Testis (tissue), 3 donors: ENCODE results near the gene EEFSEC. TPM values are rescaled to one million over a fixed set of nuclear protein-coding genes. Genes with fewer than 3 reads are reported as not detected.
A peak's percentile ranks its signal among the peaks of the same experiment; 100 is the strongest.

Source experiments
- DNase-seq: peaks from one replicate; pipeline ENCODE4 v3.0.0-alpha.2; 2019
- H3K27ac ChIP-seq, 2 donors: fragments of 200-600 bp; sonication (generic); one replicate each; pipeline ENCODE4 v1.5.1; 2019
- H3K27me3 ChIP-seq: fragments of 200-600 bp; sonication (generic); one replicate; pipeline ENCODE4 v1.5.1; 2019
- H3K36me3 ChIP-seq: fragments of 200-600 bp; sonication (generic); one replicate; pipeline ENCODE4 v1.5.1; 2017; ENCODE audit warnings: low read depth; ENCODE audit errors: missing control alignments
- H3K4me1 ChIP-seq: fragments of 200-600 bp; sonication (generic); one replicate; pipeline ENCODE4 v1.5.1; 2019
- H3K4me3 ChIP-seq, 2 donors: fragments of 200-600 bp; sonication (generic); one replicate each; pipeline ENCODE4 v1.5.1; 2017 to 2019
- H3K9me3 ChIP-seq: fragments of 200-600 bp; sonication (generic); one replicate; pipeline ENCODE4 v1.5.1; 2017
- POLR2A ChIP-seq: fragments of 450-650 bp; IDR thresholded peaks from one replicate; pipeline ENCODE4 v1.6.1; 2017; ENCODE audit warnings: antibody characterized with exemption, mild to moderate bottlenecking, moderate library complexity
- WGBS, 2 donors: methylation state at CpG; one replicate each; pipeline ENCODE4 v1.1.5; 2018; 5-methylcytosine and 5-hydroxymethylcytosine counted together
- intact Hi-C: fragments of 100-400 bp; cut with DNase I; formaldehyde crosslinking; loops from one replicate; pipeline ENCODE4 v1.15.1; 2023; ENCODE audit warnings: low total_unique reads
- polyA plus RNA-seq: library from polyadenylated mRNA; stranded (reverse); fragments of 350-450 nt; fragmentation: Illumina TruSeq; extraction: RNeasy Lipid Tissue Mini Kit (QIAGEN cat#74804); gene quantifications from one replicate; pipeline ENCODE4 v1.2.3, GENCODE V29; 2014; ENCODE audit warnings: low read depth, low replicate concordance; ENCODE audit not compliant: insufficient read depth
- total RNA-seq, 2 donors: library from RNA; depleted of rRNA; stranded (reverse); fragments of >200 nt; gene quantifications; one replicate each; pipeline ENCODE4 v1.2.3, GENCODE V29; 2016
- TF ChIP-seq, protein P1 (sequence below), 3 experiments: fragments of 450-650 bp in 2 of 3; fragments of 200-600 bp in 1 of 3; sonication (generic) in 1 of 3; IDR thresholded peaks; one replicate each; pipeline ENCODE4 v1.5.1; 2016 to 2019; ENCODE audit warnings: antibody characterized with exemption in 3 of 3, mild to moderate bottlenecking in 2 of 3, moderate library complexity in 1 of 3

The EEFSEC gene
- total and polyA plus RNA-seq, 3 donors from 2014 or later, result 35.4 to 40.3 (median 35.4) TPM

DNA sequence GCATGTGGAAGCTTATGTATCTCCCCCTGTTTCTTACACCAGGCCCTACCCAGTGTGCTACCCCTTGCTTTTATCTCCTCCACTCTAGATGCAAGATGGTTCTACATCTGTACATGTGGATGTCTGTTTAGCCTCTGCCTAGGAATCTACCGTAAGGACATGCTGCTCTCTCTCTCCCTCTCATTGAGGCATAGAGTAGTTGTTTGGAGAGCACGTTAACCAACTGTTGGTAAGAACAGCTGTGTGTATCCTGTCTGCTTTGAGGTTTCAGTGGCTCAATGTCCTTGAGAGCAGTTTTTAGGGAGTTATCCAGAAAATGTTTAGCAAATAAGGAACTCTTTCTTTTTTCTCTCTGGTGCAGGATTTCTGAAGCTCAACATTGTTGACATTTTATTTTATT, 160.7 kb downstream of the EEFSEC start:
- TF ChIP-seq POLR2A, result no peak
- TF ChIP-seq, protein P1, sequence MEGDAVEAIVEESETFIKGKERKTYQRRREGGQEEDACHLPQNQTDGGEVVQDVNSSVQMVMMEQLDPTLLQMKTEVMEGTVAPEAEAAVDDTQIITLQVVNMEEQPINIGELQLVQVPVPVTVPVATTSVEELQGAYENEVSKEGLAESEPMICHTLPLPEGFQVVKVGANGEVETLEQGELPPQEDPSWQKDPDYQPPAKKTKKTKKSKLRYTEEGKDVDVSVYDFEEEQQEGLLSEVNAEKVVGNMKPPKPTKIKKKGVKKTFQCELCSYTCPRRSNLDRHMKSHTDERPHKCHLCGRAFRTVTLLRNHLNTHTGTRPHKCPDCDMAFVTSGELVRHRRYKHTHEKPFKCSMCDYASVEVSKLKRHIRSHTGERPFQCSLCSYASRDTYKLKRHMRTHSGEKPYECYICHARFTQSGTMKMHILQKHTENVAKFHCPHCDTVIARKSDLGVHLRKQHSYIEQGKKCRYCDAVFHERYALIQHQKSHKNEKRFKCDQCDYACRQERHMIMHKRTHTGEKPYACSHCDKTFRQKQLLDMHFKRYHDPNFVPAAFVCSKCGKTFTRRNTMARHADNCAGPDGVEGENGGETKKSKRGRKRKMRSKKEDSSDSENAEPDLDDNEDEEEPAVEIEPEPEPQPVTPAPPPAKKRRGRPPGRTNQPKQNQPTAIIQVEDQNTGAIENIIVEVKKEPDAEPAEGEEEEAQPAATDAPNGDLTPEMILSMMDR (IDR thresholded peaks at IDR 0.05), result no peak
- H3K27ac ChIP-seq, result no peak overlapping the region
- H3K9me3 ChIP-seq, result no peaks in the 10 kb centered on the region
- no peaks in the 10 kb centered on the region for H3K27me3 ChIP-seq
- H3K36me3 ChIP-seq, result no peaks in the 10 kb centered on the region
- intact Hi-C loops, result no loop called here
- peaks cover 31% of the 10 kb centered on the region for H3K4me1 ChIP-seq
- WGBS, 2 donors, result 36 to 49% methylated on average over 2 of the region's 2 CpGs
- no peak for DNase-seq
- H3K4me3 ChIP-seq, result no peak overlapping the region

DNA sequence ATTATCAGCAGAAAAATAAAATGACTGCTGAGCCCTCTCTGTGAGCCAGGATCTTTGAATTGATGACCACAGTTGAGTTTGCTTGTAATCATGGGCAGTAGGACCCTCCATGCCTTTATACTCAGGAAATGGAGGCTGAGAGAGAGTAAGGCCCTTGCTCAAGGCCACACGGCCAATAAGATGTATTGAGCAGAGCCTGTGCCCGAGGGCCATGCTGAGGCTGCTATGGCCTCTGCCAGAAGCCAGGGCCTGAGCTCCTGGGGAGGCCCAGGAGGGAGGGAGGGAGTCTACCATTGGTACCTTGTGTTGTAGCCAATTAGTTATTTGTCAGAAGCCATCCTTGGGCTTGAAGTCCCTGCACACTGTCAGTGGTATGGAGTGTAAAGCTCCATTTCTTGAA, 162.0 kb downstream of the EEFSEC start:
- no peaks in the 10 kb centered on the region for H3K36me3 ChIP-seq
- WGBS, 2 donors, result 71 to 95% methylated on average over 2 of the region's 2 CpGs
- H3K27ac ChIP-seq, result no peak overlapping the region
- TF ChIP-seq POLR2A, result no peak
- TF ChIP-seq, protein P1 (IDR thresholded peaks at IDR 0.05), result no peak
- intact Hi-C loops, result no loop called here
- peaks cover 24% of the 10 kb centered on the region for H3K4me1 ChIP-seq
- DNase-seq, result peak; percentile 4
- no peaks in the 10 kb centered on the region for H3K9me3 ChIP-seq
- H3K4me3 ChIP-seq, result no peak overlapping the region
- no peaks in the 10 kb centered on the region for H3K27me3 ChIP-seq

DNA sequence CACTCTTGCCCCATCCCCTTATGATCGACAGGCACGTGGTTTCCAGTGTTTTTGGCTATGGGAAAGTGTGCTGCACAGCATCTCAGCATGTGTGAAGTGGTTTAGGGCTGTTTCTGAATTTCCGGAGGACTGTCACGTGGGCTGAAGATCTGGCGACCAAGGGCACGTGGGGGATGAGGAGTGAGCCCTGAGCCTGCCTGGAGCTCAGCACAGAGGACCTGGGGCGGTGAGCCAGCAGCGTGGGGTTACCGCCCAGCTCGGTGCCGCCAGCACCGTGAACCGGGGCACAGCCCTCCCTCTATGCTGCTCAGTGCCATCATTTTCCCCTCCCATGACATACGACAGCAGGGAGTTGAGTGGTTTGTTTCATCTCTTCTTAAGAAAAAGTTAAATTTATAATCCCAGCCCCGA, 163.2 kb downstream of the EEFSEC start:
- TF ChIP-seq, protein P1 (IDR thresholded peaks at IDR 0.05), result no peak
- TF ChIP-seq POLR2A, result no peak
- no peaks in the 10 kb centered on the region for H3K36me3 ChIP-seq
- peak; percentile 70 for DNase-seq
- H3K27me3 ChIP-seq, result no peaks in the 10 kb centered on the region
- H3K4me1 ChIP-seq, result peaks cover 19% of the 10 kb centered on the region
- no peaks in the 10 kb centered on the region for H3K9me3 ChIP-seq
- no peak overlapping the region for H3K4me3 ChIP-seq
- no peak overlapping the region for H3K27ac ChIP-seq
- intact Hi-C loops, result no loop called here
- 30 to 43% methylated on average over 11 to 15 of the region's 15 CpGs for WGBS, 2 donors

DNA sequence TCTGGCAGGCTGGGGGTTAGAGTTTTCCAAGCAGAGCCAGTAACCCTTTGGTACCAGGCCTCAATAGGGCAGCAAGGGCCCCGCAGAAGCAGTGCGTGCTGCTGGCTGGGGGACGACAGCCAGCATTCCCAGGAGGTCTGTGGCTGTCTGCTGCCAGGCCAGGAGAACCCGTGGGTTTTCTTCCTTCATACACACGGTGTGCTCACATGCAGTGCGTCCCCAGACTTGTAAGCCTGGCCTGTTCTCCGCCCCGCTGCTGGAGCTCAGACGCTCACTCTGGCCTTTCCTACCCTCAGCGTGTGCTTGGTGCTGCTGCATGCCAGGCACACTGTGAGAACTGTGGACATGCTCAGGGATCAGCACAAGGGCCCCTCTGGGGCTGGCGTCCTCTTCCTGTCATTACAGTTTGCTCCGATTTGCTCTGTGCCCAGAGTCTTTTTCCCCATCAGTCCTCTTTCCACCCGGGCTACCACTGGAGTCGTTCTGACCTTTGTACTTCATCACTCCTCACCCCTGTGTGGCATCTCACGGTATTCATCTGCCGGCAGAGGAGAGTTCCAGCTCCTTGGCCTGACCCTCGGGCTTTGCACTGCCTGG, 163.9 kb downstream of the EEFSEC start:
- intact Hi-C loops, result no loop called here
- no peaks in the 10 kb centered on the region for H3K9me3 ChIP-seq
- DNase-seq, result peak; percentile 23

More for the DNA sequence above, 163.9 kb downstream of the EEFSEC start:
- H3K4me1 ChIP-seq, result peaks cover 19% of the 10 kb centered on the region
- WGBS, 2 donors, result 56 to 65% methylated on average over 9 to 17 of the region's 17 CpGs
- H3K4me3 ChIP-seq, result no peak overlapping the region
- no peaks in the 10 kb centered on the region for H3K27me3 ChIP-seq
- no peak overlapping the region for H3K27ac ChIP-seq
- no peaks in the 10 kb centered on the region for H3K36me3 ChIP-seq
- TF ChIP-seq, protein P1 (IDR thresholded peaks at IDR 0.05), result no peak
